Measurements from ENCODE around the gene GRK5. TPM values are rescaled to one million over a fixed set of nuclear protein-coding genes. Genes with fewer than 3 reads are reported as not detected.

Gene GRK5
- total and polyA plus RNA-seq, 9 of the 15 experiments (the other 6 are each of a cell fraction or from before 2014, with no cell fraction given), result 0.46 to 0.83 (median 0.67) TPM; not detected in 2

- TF ChIP-seq, protein P1, sequence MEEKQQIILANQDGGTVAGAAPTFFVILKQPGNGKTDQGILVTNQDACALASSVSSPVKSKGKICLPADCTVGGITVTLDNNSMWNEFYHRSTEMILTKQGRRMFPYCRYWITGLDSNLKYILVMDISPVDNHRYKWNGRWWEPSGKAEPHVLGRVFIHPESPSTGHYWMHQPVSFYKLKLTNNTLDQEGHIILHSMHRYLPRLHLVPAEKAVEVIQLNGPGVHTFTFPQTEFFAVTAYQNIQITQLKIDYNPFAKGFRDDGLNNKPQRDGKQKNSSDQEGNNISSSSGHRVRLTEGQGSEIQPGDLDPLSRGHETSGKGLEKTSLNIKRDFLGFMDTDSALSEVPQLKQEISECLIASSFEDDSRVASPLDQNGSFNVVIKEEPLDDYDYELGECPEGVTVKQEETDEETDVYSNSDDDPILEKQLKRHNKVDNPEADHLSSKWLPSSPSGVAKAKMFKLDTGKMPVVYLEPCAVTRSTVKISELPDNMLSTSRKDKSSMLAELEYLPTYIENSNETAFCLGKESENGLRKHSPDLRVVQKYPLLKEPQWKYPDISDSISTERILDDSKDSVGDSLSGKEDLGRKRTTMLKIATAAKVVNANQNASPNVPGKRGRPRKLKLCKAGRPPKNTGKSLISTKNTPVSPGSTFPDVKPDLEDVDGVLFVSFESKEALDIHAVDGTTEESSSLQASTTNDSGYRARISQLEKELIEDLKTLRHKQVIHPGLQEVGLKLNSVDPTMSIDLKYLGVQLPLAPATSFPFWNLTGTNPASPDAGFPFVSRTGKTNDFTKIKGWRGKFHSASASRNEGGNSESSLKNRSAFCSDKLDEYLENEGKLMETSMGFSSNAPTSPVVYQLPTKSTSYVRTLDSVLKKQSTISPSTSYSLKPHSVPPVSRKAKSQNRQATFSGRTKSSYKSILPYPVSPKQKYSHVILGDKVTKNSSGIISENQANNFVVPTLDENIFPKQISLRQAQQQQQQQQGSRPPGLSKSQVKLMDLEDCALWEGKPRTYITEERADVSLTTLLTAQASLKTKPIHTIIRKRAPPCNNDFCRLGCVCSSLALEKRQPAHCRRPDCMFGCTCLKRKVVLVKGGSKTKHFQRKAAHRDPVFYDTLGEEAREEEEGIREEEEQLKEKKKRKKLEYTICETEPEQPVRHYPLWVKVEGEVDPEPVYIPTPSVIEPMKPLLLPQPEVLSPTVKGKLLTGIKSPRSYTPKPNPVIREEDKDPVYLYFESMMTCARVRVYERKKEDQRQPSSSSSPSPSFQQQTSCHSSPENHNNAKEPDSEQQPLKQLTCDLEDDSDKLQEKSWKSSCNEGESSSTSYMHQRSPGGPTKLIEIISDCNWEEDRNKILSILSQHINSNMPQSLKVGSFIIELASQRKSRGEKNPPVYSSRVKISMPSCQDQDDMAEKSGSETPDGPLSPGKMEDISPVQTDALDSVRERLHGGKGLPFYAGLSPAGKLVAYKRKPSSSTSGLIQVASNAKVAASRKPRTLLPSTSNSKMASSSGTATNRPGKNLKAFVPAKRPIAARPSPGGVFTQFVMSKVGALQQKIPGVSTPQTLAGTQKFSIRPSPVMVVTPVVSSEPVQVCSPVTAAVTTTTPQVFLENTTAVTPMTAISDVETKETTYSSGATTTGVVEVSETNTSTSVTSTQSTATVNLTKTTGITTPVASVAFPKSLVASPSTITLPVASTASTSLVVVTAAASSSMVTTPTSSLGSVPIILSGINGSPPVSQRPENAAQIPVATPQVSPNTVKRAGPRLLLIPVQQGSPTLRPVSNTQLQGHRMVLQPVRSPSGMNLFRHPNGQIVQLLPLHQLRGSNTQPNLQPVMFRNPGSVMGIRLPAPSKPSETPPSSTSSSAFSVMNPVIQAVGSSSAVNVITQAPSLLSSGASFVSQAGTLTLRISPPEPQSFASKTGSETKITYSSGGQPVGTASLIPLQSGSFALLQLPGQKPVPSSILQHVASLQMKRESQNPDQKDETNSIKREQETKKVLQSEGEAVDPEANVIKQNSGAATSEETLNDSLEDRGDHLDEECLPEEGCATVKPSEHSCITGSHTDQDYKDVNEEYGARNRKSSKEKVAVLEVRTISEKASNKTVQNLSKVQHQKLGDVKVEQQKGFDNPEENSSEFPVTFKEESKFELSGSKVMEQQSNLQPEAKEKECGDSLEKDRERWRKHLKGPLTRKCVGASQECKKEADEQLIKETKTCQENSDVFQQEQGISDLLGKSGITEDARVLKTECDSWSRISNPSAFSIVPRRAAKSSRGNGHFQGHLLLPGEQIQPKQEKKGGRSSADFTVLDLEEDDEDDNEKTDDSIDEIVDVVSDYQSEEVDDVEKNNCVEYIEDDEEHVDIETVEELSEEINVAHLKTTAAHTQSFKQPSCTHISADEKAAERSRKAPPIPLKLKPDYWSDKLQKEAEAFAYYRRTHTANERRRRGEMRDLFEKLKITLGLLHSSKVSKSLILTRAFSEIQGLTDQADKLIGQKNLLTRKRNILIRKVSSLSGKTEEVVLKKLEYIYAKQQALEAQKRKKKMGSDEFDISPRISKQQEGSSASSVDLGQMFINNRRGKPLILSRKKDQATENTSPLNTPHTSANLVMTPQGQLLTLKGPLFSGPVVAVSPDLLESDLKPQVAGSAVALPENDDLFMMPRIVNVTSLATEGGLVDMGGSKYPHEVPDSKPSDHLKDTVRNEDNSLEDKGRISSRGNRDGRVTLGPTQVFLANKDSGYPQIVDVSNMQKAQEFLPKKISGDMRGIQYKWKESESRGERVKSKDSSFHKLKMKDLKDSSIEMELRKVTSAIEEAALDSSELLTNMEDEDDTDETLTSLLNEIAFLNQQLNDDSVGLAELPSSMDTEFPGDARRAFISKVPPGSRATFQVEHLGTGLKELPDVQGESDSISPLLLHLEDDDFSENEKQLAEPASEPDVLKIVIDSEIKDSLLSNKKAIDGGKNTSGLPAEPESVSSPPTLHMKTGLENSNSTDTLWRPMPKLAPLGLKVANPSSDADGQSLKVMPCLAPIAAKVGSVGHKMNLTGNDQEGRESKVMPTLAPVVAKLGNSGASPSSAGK (IDR thresholded peaks at IDR 0.05), result peak; percentile 62
- TF ChIP-seq ZNF316 (IDR thresholded peaks at IDR 0.05) (peak; percentile 91), MEF2D (tag; conservative IDR thresholded peaks at IDR 0.05; ENCODE audit: low read depth) (0 out of 2 replicates have a peak, but pooled peaks have one; percentile 61), RAD51 (IDR thresholded peaks at IDR 0.05; ENCODE audit: borderline replicate concordance, low read depth) (no peak), FOXK2 (conservative IDR thresholded peaks at IDR 0.05 in 1 of 2, IDR thresholded peaks at IDR 0.05 in 1 of 2; ENCODE audit: low read depth in 2 of 2) (0 out of 4 replicates have a peak, but pooled peaks of 1 of the 2 experiments have one; percentile 7), FOSL1 (tag; conservative IDR thresholded peaks at IDR 0.05) (peak; percentile 77), ZNF445 (CRISPR knock-in tag; IDR thresholded peaks at IDR 0.05; ENCODE audit: low read depth) (no peak), POLR2H (tag; IDR thresholded peaks at IDR 0.05; ENCODE audit: low read depth) (no peak), ZNF639 (CRISPR knock-in tag; conservative IDR thresholded peaks at IDR 0.05 in 1 of 2, IDR thresholded peaks at IDR 0.05 in 1 of 2) (peak in 1 of 2 experiments; percentile 57; a peak in 1 of 4 replicates), GATAD2B (IDR thresholded peaks at IDR 0.05; ENCODE audit: borderline replicate concordance) (no peak), NRF1 (conservative IDR thresholded peaks at IDR 0.05 in 1 of 2, IDR thresholded peaks at IDR 0.05 in 1 of 2) (no peak), HOXB6 (CRISPR knock-in tag; IDR thresholded peaks at IDR 0.05; ENCODE audit: borderline replicate concordance) (no peak), POLR2G (IDR thresholded peaks at IDR 0.05; ENCODE audit: low read depth, low read length) (no peak), EP300 (IDR thresholded peaks at IDR 0.05; ENCODE audit: low read length) (peak; percentile 75), L3MBTL2 (IDR thresholded peaks at IDR 0.05) (peak; percentile 22; the same call in 1 of the 2 replicates)
Observed at GRCh38 chr10:119250641-119251314, 43.4 kb downstream of the GRK5 start (continued).

All from K562 (cell line).